GM21526 (cell line): ENCODE results near the gene TP53INP2.
A peak's percentile ranks its signal among the peaks of the same experiment; 100 is the strongest.
"Not testable (repeated sequence)": the region's sequence is repeated elsewhere in the genome, so short reads cannot be mapped to it uniquely, and the experiment has no call there.

Experiments
- ATAC-seq: cut with Tn5 transposase; IDR thresholded peaks from one replicate; pipeline ENCODE4 v1.9.1; 2021; ENCODE audit warnings: moderate library complexity; ENCODE audit not compliant: unreplicated experiment, low FRiP score

Gene TP53INP2

GRCh38 chr20:34704177-34705007, at the start of gene TP53INP2:
TP53INP2 (plus strand) TSS chr20:34704344; CDS start chr20:34708740, 4,396 bp downstream.
- peak; percentile 47 for ATAC-seq

GRCh38 chr20:34658654-34659053, 45.5 kb upstream of the TP53INP2 start:
- not testable (repeated sequence) for ATAC-seq

- not testable (repeated sequence) for ATAC-seq
Observed at GRCh38 chr20:34661811-34662210, 42.3 kb upstream of the TP53INP2 start.

- ATAC-seq, result no peak
Observed at GRCh38 chr20:34663213-34663943, 40.8 kb upstream of the TP53INP2 start.

GRCh38 chr20:34664751-34665150, 39.4 kb upstream of the TP53INP2 start:
- not testable (repeated sequence) for ATAC-seq

GRCh38 chr20:34669094-34669493, 35.0 kb upstream of the TP53INP2 start:
- ATAC-seq, result no peak

GRCh38 chr20:34673412-34673811, 30.7 kb upstream of the TP53INP2 start:
- no peak for ATAC-seq

- no peak for ATAC-seq
Observed at GRCh38 chr20:34675561-34675960, 28.6 kb upstream of the TP53INP2 start.

GRCh38 chr20:34675993-34676641, 28.0 kb upstream of the TP53INP2 start:
- ATAC-seq, result no peak

GRCh38 chr20:34676642-34677373, 27.3 kb upstream of the TP53INP2 start, which contains the start of gene PIGU:
PIGU (minus strand) TSS chr20:34677092; CDS start chr20:34677085, 7 bp downstream.
- ATAC-seq, result peak; percentile 91

- no peak for ATAC-seq
Observed at GRCh38 chr20:34680586-34681175, 23.5 kb upstream of the TP53INP2 start.

- no peak for ATAC-seq
Observed at GRCh38 chr20:34683667-34684066, 20.5 kb upstream of the TP53INP2 start.

GRCh38 chr20:34689486-34689885, 14.7 kb upstream of the TP53INP2 start:
- no peak for ATAC-seq

- no peak for ATAC-seq
Observed at GRCh38 chr20:34691838-34692237, 12.3 kb upstream of the TP53INP2 start.

- ATAC-seq, result no peak
Observed at GRCh38 chr20:34693414-34693813, 10.7 kb upstream of the TP53INP2 start.

- ATAC-seq, result no peak
Observed at GRCh38 chr20:34701405-34702085, 2.6 kb upstream of the TP53INP2 start.

- ATAC-seq, result no peak
Observed at GRCh38 chr20:34703061-34703423, 1.1 kb upstream of the TP53INP2 start.

- ATAC-seq, result no peak
Observed at GRCh38 chr20:34703424-34704176, 544 bp upstream of the TP53INP2 start.

- no peak for ATAC-seq
Observed at GRCh38 chr20:34705008-34705396, 858 bp downstream of the TP53INP2 start.
